A549 treated with RU486 at 1 μM for 4 hours (cell line): Measurements from ENCODE around the gene PARD3. TPM values are rescaled to one million over a fixed set of nuclear protein-coding genes. Genes with fewer than 3 reads are reported as not detected.

Experiments used
- total RNA-seq: library from RNA; stranded (reverse); fragments of 200-300 nt; extraction: Qiagen RNA extraction; gene quantifications from 5 replicates; pipeline ENCODE4 v1.2.3, GENCODE V29; 2022; ENCODE audit warnings: low read depth

The PARD3 gene
- total RNA-seq = 72.2 to 95.5 TPM (median 72.9 TPM) in 5 replicates

DNA sequence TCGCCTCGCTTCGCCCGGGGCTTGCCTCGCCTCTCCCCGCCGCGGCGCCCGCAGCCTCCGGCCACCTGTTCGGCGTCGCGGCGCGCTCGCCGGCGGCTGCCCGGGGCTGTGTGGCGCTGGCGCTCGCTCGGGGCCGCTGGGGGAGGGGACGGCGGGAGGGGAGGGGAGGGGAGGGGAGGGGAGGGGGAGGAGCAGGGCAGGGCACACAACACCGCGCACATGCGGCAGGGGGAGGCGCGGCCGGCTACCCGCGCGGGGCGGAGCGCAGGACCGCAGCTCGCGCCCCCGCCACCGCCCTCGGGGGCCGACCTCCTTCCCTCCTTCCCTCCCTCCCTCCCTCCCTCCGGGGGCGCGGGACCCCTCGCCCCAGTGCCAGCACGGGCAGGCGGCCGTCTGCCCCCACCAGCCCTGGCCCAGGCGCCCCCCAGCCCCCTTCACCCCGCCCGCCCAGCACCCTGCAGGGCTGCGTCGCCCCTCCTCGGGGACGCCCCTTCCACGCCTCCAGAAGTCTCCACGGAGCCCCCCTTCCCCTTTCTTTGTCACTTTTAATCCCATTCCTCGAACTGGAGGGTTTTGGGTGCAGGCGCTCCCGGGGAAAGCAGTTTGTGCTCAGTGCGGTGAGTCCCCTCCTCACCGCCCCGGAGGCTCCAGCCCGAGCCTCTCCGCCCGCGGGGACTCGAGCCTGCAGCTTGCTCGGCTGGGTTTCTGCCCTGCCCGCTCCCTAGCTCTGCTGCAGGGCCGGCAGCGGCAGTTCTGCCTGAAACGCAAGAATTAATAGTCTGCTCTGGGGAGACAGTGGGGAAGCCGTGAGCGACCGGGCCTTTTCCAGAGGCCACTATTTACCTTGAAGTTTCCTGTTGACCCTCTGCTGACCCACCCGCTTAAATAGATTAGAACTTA, at the start of gene PARD3:
Gene PARD3, minus strand, starts transcription at position 112 of the 900 bp plus-strand sequence. CDS start 301 bp downstream, outside the sequence.

